Measurements from ENCODE around the gene CWC22. TPM values are rescaled to one million over a fixed set of nuclear protein-coding genes. Genes with fewer than 3 reads are reported as not detected.

The CWC22 gene
- total RNA-seq, 1 donor from 2014 or later: 27.5 TPM

DNA sequence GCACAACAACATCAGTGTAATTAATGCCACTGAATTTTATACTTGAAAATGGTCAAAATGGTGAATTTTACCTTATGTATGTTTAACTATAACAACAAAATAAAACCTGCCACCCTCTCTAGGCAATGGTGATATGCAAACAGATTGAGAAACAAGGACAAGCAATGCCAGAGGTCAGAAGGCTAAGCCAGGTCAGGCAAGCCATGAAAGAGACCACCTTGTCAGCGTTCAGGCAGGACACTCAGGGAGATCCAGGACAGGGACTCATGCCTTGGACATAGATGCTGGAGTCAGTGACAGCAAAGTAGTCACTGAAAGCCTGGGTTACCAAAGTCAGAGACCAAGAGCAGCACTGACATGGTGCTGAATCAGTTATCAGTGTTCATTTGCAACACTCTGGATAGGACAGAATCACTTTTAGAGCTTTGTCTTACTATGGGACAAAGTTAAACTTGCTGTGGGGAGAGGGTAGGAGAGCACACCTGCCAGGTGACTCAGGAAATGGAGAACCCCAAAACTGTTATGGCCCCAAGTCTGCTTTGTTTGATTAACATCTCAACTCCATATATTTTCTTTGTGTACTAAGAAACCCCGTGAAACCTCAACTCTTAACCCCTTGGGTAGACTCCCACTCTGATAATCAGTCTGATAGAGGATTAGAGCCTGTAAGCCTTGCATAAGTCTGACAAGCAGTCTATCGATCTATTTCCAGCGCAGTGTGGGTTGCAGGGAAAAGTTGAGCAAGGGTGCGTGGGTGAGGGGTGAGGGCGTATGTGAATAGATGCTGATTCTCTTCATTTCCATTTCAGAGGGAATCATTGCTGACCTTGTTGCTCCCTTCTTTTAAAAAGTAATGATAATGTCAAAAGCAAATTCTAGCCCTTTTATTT is 97.0 kb downstream of the CWC22 start:
- Mint-ChIP-seq H3K36me3 (ENCODE audit: low read depth) (no peaks in the 10 kb centered on the region), H3K27ac (no peak overlapping the region), H3K4me3 (no peak overlapping the region), H3K27me3 (peaks cover 4% of the 10 kb centered on the region), H3K4me1 (no peaks in the 10 kb centered on the region), H3K9me3 (no peaks in the 10 kb centered on the region)
- no peak for DNase-seq
- ChIA-PET POLR2A (no interaction called here), CTCF (no interaction called here)
- ATAC-seq (ENCODE audit: low read depth): no peak
- TF ChIP-seq, protein P1, sequence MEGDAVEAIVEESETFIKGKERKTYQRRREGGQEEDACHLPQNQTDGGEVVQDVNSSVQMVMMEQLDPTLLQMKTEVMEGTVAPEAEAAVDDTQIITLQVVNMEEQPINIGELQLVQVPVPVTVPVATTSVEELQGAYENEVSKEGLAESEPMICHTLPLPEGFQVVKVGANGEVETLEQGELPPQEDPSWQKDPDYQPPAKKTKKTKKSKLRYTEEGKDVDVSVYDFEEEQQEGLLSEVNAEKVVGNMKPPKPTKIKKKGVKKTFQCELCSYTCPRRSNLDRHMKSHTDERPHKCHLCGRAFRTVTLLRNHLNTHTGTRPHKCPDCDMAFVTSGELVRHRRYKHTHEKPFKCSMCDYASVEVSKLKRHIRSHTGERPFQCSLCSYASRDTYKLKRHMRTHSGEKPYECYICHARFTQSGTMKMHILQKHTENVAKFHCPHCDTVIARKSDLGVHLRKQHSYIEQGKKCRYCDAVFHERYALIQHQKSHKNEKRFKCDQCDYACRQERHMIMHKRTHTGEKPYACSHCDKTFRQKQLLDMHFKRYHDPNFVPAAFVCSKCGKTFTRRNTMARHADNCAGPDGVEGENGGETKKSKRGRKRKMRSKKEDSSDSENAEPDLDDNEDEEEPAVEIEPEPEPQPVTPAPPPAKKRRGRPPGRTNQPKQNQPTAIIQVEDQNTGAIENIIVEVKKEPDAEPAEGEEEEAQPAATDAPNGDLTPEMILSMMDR (IDR thresholded peaks at IDR 0.05): no peak
- intact Hi-C loops (cut with micrococcal nuclease): no loop called here

DNA sequence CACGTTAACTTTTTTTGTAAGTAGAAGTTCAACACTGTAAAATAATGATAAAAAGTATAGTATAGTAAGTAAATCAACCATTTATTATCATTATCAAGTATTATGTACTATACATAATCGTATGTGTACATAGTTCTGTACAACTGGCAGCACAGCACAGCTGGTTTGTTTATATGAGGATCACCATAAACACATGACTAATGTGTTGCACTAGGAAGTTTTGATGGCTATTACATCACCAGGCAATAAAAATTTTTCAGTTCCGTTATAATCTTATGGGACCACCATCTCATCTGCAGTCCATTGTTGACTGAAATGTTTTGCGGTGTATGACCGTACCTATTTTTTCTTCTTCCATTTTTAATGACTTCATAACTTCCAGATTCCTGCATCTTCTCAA is 106.4 kb downstream of the CWC22 start:
- Mint-ChIP-seq H3K4me1 (no peaks in the 10 kb centered on the region), H3K27me3 (peaks cover 1% of the 10 kb centered on the region), H3K4me3 (no peak overlapping the region), H3K27ac (no peak overlapping the region), H3K9me3 (peaks cover 4% of the 10 kb centered on the region), H3K36me3 (ENCODE audit: low read depth) (no peaks in the 10 kb centered on the region)
- ATAC-seq (ENCODE audit: low read depth) (no peak), DNase-seq (no peak)
- POLR2A ChIA-PET: no interaction called here
- intact Hi-C loops (cut with micrococcal nuclease): no loop called here
- CTCF ChIA-PET: no interaction called here
- TF ChIP-seq, protein P1 (IDR thresholded peaks at IDR 0.05): no peak

DNA sequence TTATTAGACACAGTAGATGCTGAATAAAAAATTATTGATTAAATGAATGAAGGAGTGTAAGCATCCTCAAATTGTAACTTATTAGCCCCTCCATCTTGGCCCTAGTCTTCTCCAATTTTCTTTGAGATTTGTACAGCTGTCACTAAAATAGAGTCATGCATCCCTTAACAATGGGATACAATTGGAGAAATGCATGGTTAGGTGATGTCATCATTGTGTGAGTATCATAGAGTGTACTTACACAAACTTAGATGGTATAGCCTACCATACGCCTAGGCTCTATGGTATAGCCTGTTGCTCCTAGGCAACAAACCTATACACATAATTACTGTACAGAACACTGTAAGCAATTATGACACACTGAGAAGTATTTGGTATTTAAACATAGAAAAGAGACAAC is 107.4 kb downstream of the CWC22 start:
- POLR2A ChIA-PET: no interaction called here
- CTCF ChIA-PET: no interaction called here
- Mint-ChIP-seq H3K36me3 (ENCODE audit: low read depth) (no peaks in the 10 kb centered on the region), H3K27ac (no peak overlapping the region), H3K4me3 (no peak overlapping the region), H3K9me3 (peaks cover 4% of the 10 kb centered on the region), H3K4me1 (no peaks in the 10 kb centered on the region), H3K27me3 (no peaks in the 10 kb centered on the region)
- DNase-seq (no peak), ATAC-seq (ENCODE audit: low read depth) (no peak)
- intact Hi-C loops (cut with micrococcal nuclease): no loop called here
- TF ChIP-seq, protein P1 (IDR thresholded peaks at IDR 0.05): no peak

DNA sequence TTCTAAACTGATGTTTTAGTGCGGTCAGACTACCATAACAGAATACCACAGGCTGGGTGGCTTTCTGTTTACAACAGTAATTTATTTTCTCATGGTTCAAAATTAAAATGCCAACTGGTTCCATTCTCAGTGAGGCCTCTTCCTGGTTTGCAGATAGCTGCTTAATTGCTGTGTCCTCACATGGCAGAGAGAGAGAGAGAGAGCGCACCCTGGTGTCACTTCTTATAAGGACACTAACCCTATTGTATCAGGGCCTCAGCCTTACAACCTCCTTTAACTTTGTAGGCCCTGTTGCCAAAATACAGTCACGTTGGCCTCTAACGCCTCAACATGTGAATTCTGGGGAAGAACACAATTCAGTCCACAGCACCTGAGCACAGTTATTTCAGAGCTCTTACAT is 108.2 kb downstream of the CWC22 start:
- Mint-ChIP-seq H3K36me3 (ENCODE audit: low read depth) (no peaks in the 10 kb centered on the region), H3K4me3 (no peak overlapping the region), H3K4me1 (no peaks in the 10 kb centered on the region), H3K27ac (no peak overlapping the region), H3K27me3 (no peaks in the 10 kb centered on the region), H3K9me3 (peaks cover 4% of the 10 kb centered on the region)
- ChIA-PET POLR2A (no interaction called here), CTCF (no interaction called here)
- TF ChIP-seq, protein P1 (IDR thresholded peaks at IDR 0.05): no peak
- intact Hi-C loops (cut with micrococcal nuclease): no loop called here
- ATAC-seq (ENCODE audit: low read depth): no peak
- no peak for DNase-seq

Other genes starting within 250 kb of the CWC22 start
- not detected in 2 replicates for gene ZNF385B, start 145.7 kb downstream of the CWC22 start, total RNA-seq

Measured in activated B cell treated with CpG ODN at 0.5 μM for 24 hours (primary cell).